Thyroid gland (tissue), 4 donors: ENCODE measurements around the gene WEE1.

Experiments
- POLR2A ChIP-seq, 2 donors: fragments of 450-650 bp; IDR thresholded peaks; one replicate each; pipeline ENCODE4 v1.6.1; 2017; ENCODE audit warnings: antibody characterized with exemption in 2 of 2, mild to moderate bottlenecking in 2 of 2, moderate library complexity in 1 of 2
- TF ChIP-seq, protein P1 (sequence below), 6 experiments: fragments of 200-600 bp in 3 of 6; fragments of 450-650 bp in 3 of 6; sonication (generic) in 3 of 6; IDR thresholded peaks; one replicate each; pipeline ENCODE4 v1.5.1; 2016 to 2019; ENCODE audit warnings: antibody characterized with exemption in 6 of 6, mild to moderate bottlenecking in 2 of 6, inconsistent platforms in 1 of 6, moderate library complexity in 1 of 6

DNA sequence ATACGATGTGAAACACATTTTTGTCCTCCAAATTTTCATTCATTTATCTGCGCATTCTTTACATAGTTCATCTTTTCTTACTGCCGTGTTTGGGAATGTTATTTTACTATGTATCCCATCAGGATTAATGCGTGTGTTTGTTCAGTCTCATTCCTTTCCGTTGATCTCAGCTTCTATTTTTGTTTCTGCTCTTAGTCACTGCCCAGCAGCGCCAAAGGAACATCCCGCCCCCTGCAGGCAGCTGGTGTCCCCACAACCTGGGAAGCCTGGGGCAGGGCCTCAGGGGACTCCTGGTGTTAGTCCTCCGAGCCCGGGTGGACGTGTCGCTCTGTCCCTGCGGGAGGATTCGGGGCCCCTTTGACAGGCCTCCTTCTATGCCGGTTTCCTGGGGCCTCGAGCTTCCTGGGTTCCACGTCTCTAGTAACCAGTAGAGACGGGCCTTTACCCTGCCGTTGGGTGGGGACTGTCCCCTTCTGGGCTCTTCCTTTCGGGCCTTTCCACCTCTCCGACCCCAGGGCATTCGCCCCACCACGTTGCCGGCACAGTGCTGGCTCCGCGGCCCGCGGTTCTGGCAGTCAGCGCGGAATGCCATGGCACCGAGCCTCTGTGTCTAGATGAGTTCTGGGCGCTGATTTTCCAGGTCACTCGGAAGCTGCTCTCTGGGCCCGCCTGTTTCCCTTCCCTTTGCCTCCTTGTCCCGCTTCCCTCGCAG, 39.8 kb downstream of the WEE1 start:
- TF ChIP-seq, protein P1, sequence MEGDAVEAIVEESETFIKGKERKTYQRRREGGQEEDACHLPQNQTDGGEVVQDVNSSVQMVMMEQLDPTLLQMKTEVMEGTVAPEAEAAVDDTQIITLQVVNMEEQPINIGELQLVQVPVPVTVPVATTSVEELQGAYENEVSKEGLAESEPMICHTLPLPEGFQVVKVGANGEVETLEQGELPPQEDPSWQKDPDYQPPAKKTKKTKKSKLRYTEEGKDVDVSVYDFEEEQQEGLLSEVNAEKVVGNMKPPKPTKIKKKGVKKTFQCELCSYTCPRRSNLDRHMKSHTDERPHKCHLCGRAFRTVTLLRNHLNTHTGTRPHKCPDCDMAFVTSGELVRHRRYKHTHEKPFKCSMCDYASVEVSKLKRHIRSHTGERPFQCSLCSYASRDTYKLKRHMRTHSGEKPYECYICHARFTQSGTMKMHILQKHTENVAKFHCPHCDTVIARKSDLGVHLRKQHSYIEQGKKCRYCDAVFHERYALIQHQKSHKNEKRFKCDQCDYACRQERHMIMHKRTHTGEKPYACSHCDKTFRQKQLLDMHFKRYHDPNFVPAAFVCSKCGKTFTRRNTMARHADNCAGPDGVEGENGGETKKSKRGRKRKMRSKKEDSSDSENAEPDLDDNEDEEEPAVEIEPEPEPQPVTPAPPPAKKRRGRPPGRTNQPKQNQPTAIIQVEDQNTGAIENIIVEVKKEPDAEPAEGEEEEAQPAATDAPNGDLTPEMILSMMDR (IDR thresholded peaks at IDR 0.05) = peak; percentile 65 to 98 (median 94)
- TF ChIP-seq POLR2A (IDR thresholded peaks at IDR 0.05) = peak; percentile 24 to 92
